GM10266 (cell line): ENCODE measurements around the gene FIBP.

Source experiments
- DNase-seq: peaks from one replicate; pipeline ENCODE4 v3.0.0; 2012; ENCODE audit errors: extremely low spot score
- TF ChIP-seq, protein P1 (sequence below): IDR thresholded peaks from 2 replicates; pipeline ENCODE4 v1.5.1; 2012; ENCODE audit warnings: mild to moderate bottlenecking, low read depth; ENCODE audit not compliant: control insufficient read depth, insufficient read depth; ENCODE audit errors: missing control alignments

Gene FIBP

DNA sequence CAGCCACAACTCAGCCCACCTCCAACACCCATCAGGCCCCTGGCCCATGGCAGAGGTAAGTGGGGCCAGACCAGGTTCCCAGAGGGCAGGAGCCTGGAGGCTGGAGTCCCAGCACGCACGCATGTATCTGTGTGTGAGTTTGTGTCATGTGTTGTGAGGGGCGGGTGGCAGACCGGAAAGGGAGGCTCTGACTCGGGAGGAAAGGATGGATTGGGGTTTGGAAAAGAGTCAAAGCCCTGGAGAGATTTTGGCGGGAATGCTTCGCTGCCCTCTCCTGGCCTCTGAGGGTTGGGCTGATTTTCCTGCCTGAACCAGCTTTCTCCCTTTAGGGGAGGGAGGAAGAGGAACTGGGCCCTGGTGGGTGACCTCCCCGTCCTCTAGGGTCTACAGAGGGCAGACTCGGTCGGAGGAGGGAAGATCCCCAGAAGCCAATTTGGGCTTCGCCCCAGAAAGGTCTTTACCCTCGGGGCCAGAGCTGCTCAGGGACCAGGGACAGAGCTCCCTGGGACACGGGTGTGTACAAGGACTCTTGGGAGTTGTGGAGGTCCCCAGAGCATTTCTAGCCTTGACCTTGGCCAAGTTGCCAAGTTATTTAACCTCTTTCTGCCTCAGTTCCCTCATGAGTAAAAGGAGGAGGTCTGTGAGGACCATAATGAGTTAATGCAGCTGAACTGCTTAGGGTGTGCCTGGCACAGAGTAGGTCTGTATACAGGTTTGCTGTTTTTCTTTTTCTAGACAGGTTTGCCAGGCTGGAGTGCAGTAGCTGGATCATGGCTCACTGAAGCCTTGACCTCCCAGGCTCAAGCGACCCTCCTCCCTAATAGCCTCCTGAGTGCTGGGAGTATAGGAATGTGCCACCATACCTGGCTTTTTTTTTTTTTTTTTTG is 23.7 kb upstream of the FIBP start:
- DNase-seq: no peak

DNA sequence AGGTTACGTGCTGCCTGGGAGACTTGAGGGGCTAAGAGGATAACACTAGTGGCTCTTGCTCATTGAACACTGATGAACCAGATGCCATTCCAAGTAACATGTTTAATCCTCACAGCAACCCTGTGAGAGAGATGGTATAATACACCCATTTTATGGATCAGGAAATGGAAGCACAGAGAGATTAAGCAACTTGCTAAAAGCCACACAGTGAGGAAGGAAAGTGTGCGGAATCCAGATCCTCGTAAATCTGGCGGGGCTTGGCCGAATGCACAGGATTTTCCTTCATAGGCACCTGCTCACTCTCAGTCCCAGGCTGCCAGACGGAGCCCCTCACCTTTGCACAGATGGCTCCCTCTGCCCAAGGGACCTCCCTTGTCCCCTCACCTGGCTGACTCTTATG is 19.6 kb upstream of the FIBP start:
- no peak for DNase-seq
- TF ChIP-seq, protein P1, sequence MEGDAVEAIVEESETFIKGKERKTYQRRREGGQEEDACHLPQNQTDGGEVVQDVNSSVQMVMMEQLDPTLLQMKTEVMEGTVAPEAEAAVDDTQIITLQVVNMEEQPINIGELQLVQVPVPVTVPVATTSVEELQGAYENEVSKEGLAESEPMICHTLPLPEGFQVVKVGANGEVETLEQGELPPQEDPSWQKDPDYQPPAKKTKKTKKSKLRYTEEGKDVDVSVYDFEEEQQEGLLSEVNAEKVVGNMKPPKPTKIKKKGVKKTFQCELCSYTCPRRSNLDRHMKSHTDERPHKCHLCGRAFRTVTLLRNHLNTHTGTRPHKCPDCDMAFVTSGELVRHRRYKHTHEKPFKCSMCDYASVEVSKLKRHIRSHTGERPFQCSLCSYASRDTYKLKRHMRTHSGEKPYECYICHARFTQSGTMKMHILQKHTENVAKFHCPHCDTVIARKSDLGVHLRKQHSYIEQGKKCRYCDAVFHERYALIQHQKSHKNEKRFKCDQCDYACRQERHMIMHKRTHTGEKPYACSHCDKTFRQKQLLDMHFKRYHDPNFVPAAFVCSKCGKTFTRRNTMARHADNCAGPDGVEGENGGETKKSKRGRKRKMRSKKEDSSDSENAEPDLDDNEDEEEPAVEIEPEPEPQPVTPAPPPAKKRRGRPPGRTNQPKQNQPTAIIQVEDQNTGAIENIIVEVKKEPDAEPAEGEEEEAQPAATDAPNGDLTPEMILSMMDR: no peak

More for the DNA sequence above, 23.7 kb upstream of the FIBP start:
- TF ChIP-seq, protein P1: no peak

DNA sequence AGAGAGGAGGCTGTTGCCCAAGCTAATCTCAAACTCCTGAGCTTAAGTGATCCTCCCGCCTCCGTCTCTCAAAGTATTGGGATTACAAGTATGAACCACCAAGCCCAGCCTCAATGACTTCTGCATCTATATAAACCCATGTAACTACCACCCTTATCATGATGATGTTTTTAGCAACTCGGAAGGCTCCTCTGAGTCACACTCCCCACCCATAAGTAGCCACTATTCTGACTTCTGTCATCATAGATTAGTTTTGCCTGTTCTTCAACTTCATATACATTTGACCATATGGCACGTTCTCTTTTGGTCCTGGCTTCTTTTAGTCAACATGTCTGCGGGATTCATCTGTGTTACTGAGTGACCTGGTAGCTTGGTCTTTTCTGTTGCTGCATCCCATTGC is 18.3 kb upstream of the FIBP start:
- TF ChIP-seq, protein P1: no peak
- no peak for DNase-seq

DNA sequence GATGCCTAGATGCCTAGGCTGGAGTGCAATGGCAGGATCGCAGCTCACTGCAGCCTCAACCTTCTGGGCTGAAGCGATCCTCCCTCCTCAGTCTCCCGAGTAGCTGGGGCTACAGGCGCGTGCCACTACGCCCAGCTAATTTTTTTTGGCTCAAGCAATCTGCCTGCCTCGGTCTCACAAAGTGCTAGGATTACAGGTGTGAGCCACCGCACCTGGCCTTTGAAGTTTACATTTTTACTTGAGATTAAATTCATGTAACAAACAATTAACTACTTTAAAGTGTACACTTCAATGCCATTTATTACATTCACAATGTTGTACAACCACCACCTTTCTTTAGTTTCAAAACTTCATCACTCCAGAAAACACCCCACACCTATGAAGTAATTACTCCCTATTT is 15.4 kb upstream of the FIBP start:
- TF ChIP-seq, protein P1: no peak
- DNase-seq: no peak

DNA sequence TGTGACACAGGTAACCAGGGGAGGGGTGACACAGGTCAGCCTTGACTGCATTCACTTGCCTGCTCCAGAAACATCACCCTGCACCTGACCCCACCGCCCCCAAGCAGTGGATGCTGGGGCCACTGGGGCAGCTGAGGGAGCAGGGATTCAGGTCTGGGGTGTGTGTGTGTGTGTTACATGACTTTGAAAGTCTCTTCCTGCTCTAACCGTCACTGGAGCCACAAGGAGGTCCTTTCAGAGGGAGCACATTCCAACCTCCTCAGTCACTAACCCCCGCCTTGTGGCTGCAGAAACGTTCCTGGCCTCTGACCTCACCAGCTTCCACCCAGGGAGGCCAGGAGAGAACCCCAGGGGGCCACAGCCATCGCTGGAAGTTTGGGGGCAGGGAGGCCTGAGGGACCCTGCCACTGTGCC is 14.8 kb upstream of the FIBP start:
- DNase-seq: no peak
- TF ChIP-seq, protein P1: no peak

DNA sequence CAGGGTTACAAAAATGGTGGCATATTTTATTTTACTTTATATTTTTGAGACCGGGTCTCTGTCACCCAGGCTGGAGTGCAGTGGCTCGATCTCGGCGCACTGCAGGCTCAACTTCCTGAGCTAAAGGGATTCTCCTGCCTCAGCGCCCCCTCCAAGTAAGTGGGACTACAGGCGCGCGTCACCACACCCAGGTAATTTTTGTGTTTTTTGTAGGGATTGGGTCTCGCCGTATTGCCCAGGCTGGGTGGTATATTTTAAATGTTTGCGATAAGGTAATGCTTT is 12.6 kb upstream of the FIBP start:
- no peak for DNase-seq
- TF ChIP-seq, protein P1: no peak

DNA sequence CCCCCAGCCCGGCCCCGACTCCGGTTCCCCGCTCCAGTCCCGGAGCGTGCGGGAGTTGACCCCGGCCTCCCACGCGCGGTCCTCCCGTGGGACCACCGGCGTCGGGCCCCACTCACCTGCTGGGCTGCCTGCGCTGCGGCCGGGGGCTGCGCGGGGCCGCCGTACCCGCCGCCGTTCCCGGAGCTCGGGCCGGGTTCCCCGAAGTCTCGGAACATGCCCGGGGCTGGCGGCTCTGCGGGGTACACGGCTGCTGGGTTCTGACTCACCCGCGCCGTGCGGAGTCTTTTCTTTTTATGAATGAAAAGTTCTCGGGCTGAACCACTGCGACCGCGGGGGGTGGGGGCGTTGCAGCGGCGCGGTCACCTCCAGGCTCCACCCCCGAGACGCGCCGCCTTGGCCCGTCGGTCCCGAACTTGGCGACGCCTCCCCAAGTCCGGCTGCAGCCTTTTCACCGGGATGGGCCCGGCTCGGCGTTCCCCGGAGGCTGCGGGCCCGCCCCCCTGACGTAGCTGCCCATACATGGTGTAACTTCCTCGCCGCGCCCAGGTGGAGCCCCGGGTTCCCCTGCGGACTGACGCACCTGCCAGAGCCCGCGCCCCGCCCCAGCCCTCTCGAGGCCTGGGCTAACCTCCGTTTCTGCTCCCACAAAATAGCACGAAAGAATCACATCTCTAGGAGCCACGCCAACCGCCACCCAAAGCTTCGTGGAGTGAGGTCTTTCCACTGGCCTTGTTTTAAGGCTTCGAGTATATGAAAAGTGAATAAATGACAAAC is 12.0 kb upstream of the FIBP start, which contains the start of gene FOSL1:
Gene FOSL1 (minus strand): TSS at position 264 of the 774 bp plus-strand sequence. CDS start 49 bp downstream, at position 215.
- DNase-seq: peak; percentile 90
- TF ChIP-seq, protein P1: no peak
